Hepatocyte (in vitro differentiated cells): ENCODE results near the gene URI1.

Experiments used
- EZH2phosphoT487 ChIP-seq: fragments of 200-600 bp; sonication (generic); IDR thresholded peaks from one replicate; pipeline ENCODE4 v1.6.1; 2018; ENCODE audit warnings: antibody characterized with exemption, mild to moderate bottlenecking, low read depth, moderate library complexity; ENCODE audit not compliant: unreplicated experiment, severe bottlenecking
- TF ChIP-seq, protein P1 (sequence below): fragments of 200-600 bp; sonication (generic); IDR thresholded peaks from 2 replicates; pipeline ENCODE4 v1.5.1; 2016; ENCODE audit warnings: antibody characterized with exemption, mild to moderate bottlenecking; ENCODE audit not compliant: poor library complexity

- TF ChIP-seq, protein P1, sequence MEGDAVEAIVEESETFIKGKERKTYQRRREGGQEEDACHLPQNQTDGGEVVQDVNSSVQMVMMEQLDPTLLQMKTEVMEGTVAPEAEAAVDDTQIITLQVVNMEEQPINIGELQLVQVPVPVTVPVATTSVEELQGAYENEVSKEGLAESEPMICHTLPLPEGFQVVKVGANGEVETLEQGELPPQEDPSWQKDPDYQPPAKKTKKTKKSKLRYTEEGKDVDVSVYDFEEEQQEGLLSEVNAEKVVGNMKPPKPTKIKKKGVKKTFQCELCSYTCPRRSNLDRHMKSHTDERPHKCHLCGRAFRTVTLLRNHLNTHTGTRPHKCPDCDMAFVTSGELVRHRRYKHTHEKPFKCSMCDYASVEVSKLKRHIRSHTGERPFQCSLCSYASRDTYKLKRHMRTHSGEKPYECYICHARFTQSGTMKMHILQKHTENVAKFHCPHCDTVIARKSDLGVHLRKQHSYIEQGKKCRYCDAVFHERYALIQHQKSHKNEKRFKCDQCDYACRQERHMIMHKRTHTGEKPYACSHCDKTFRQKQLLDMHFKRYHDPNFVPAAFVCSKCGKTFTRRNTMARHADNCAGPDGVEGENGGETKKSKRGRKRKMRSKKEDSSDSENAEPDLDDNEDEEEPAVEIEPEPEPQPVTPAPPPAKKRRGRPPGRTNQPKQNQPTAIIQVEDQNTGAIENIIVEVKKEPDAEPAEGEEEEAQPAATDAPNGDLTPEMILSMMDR = no peak
- TF ChIP-seq EZH2phosphoT487 = no peak
Observed at GRCh38 chr19:30065680-30066606, 123.9 kb downstream of the URI1 start.
